Measurements from ENCODE around the gene CKMT2. TPM values are rescaled to one million over a fixed set of nuclear protein-coding genes. Genes with fewer than 3 reads are reported as not detected.

The CKMT2 gene
- total and polyA plus RNA-seq, 2 experiments from 2014 or later: 2.9 to 8.2 TPM

- TF ChIP-seq ZNF462 (CRISPR knock-in tag; IDR thresholded peaks at IDR 0.05): no peak
- TF ChIP-seq JUNB (IDR thresholded peaks at IDR 0.05; ENCODE audit: unreplicated experiment): no peak
- no peak for TF ChIP-seq EZH2phosphoT487 (IDR thresholded peaks at IDR 0.05; ENCODE audit: unreplicated experiment)
- no peak for TF ChIP-seq CTCF (conservative IDR thresholded peaks at IDR 0.05; ENCODE audit: low read depth in 2 of 2)
- TF ChIP-seq CREB1 (CRISPR knock-in tag; IDR thresholded peaks at IDR 0.05; ENCODE audit: low read depth): no peak
- TF ChIP-seq ZNF331 (CRISPR knock-in tag; IDR thresholded peaks at IDR 0.05; ENCODE audit: low read depth): no peak
These were observed 5.3 kb downstream of the CKMT2 start (continued) for GRCh38 chr5:81238460-81238859.

- Mint-ChIP-seq H3K4me1 (peaks cover 12% of the 10 kb centered on the region; the same call in 2 of the 3 replicates), H3K9me3 (no peaks in the 10 kb centered on the region), H3K4me3 (no peak overlapping the region), H3K27ac (no peak overlapping the region), H3K27me3 (ENCODE audit: insufficient read depth, low read depth, poor library complexity) (peaks cover 6% of the 10 kb centered on the region), H3K36me3 (ENCODE audit: low read depth) (peaks cover 6% of the 10 kb centered on the region; the same call in 2 of the 3 replicates)
- peaks cover 8% of the 10 kb centered on the region for H4K20me1 ChIP-seq (replicated peaks; ENCODE audit: insufficient read depth)
- H3K4me2 ChIP-seq: no peak overlapping the region
- H3K36me3 ChIP-seq (ENCODE audit: insufficient read depth): no peaks in the 10 kb centered on the region
- no peak overlapping the region for H3K4me3 ChIP-seq
- peak; percentile 20; the same call in 1 of the 3 replicates for ATAC-seq
- no peak overlapping the region for H2AFZ ChIP-seq
- no peaks in the 10 kb centered on the region for H3K27me3 ChIP-seq (ENCODE audit: insufficient read depth)
- peaks cover under 1% of the 10 kb centered on the region; the same call in 1 of the 2 replicates for H3K4me1 ChIP-seq (ENCODE audit: insufficient read depth)
- H3K9me2 ChIP-seq (ENCODE audit: insufficient read depth): no peaks in the 10 kb centered on the region; the same call in 1 of the 2 replicates
- no peak for DNase-seq (ENCODE audit: low spot score)
- no peak overlapping the region for H3K27ac ChIP-seq (ENCODE audit: low read depth)
- no peaks in the 10 kb centered on the region for H3F3A ChIP-seq (replicated peaks; ENCODE audit: low read depth)
- H3K79me2 ChIP-seq (replicated peaks; ENCODE audit: insufficient read depth): no peaks in the 10 kb centered on the region
- TF ChIP-seq ZNF331 (CRISPR knock-in tag; IDR thresholded peaks at IDR 0.05; ENCODE audit: low read depth) (no peak), JUNB (IDR thresholded peaks at IDR 0.05; ENCODE audit: unreplicated experiment) (no peak), REST (IDR thresholded peaks at IDR 0.05; ENCODE audit: unreplicated experiment) (no peak), ZNF114 (CRISPR knock-in tag; IDR thresholded peaks at IDR 0.05) (no peak), ETS1 (IDR thresholded peaks at IDR 0.05) (no peak), EZH2 (IDR thresholded peaks at IDR 0.05; ENCODE audit: low read depth, unreplicated experiment) (no peak)
These were observed 6.5 kb downstream of the CKMT2 start for GRCh38 chr5:81239613-81240012.

Data from GM23338 (cell line).